Measurements from ENCODE around the gene RNASE13.
"Not testable (repeated sequence)": the region's sequence is repeated elsewhere in the genome, so short reads cannot be mapped to it uniquely, and the experiment has no call there.

Gene RNASE13

DNA sequence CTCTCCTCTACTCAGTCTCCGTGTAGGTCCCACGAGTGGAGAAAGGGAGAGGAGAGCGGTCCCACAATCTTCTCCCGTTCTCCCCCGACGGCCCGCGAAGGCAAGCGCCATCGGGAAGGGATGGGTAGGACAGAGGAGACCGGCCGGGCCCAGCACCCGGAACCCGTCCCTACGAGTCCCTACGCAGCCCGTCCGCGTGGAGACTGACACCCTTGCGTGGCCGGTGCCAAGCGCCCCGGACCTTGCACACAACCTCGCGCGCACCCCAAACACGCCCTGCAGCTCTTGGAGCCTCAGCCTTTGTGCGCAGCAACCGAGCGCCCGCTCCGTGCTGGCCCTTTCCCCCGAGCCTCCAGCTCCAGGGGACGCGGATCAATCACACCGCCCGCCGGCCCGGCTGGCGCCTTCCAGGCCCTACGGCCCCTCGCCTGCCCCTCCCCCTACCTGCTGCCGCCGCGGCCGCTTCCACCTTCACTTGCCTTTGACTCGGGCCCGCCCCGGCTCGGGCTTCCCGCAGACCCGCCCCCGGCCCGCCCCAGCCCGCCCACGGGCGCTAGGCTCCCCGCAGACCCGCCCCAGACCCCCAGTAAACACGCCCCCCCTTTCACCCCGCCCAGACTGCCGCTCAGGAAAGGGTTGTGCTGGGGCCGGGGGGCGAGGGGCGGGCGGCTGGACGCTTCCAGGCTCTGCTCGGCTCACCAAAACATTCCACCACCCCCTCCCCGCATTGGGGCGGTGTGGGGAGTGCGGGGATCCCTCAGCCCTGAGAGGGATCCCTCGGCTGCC lies 9.8 kb downstream of the RNASE13 start, which contains the start of gene NDRG2:
NDRG2 (minus strand) TSS at position 477 of the 786 bp plus-strand sequence. CDS start 1,746 bp downstream, outside the sequence.
- DNase-seq (ENCODE audit: low read depth, low spot score): no peak
- H3K27ac ChIP-seq: no peak within 1 kb of the TSS

- H3K27ac ChIP-seq: no peak overlapping the region
- no peak for DNase-seq (ENCODE audit: low read depth, low spot score)
Measured at GRCh38 chr14:21023817-21024584, 10.6 kb downstream of the RNASE13 start.

- no peak overlapping the region for H3K27ac ChIP-seq
- no peak for DNase-seq (ENCODE audit: low read depth, low spot score)
Measured at GRCh38 chr14:21023174-21023573, 11.4 kb downstream of the RNASE13 start.

- DNase-seq (ENCODE audit: low read depth, low spot score): no peak
Measured at GRCh38 chr14:21022686-21023085, 11.9 kb downstream of the RNASE13 start.

GRCh38 chr14:21020977-21021545 lies 13.5 kb downstream of the RNASE13 start:
- no peak for DNase-seq (ENCODE audit: low read depth, low spot score)
- H3K27ac ChIP-seq: peak overlapping the region; percentile 23

More at GRCh38 chr14:21022686-21023085, 11.9 kb downstream of the RNASE13 start:
- H3K27ac ChIP-seq: no peak overlapping the region

- no peak for DNase-seq (ENCODE audit: low read depth, low spot score)
- H3K27ac ChIP-seq: no peak overlapping the region
Measured at GRCh38 chr14:21019366-21019765, 15.2 kb downstream of the RNASE13 start.

GRCh38 chr14:21018781-21019180 lies 15.8 kb downstream of the RNASE13 start:
- no peak overlapping the region for H3K27ac ChIP-seq
- DNase-seq (ENCODE audit: low read depth, low spot score): no peak

GRCh38 chr14:21018286-21018685 lies 16.3 kb downstream of the RNASE13 start:
- DNase-seq (ENCODE audit: low read depth, low spot score): no peak
- H3K27ac ChIP-seq: no peak overlapping the region

DNA sequence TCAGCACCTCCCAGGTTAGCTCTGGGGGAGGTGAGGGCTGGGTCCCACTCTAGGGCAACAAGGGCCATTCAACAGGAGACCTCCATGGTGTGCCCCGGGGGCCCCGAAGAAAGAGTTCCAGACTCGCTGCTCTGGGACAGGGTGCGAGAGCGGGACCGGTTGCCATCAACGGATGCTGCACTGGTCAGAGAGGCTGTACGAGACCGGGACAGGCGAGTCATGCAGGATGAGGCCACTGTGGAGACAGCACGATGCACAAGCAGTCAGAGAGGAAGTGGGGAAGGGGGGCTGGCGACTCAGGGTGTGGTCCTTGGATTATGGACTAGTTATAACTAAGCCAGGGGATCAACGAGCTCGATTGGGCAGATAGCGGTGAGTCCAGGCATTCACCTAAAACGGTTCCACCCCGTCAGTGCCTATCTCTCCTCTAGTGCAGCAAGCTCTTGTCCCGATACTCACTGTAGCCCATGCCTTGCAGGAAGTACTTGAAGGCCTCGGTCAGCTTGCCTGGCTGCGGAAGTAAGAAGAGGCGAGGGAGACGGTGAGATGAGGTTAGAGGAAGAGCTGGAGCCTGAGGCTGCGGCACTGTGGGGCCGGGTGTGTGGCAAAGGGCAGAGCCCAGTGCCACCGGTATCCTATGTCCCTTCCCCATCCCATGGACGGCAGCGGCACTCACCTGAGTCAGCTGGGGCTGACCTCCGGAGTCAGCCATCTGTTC lies 16.9 kb downstream of the RNASE13 start:
- DNase-seq (ENCODE audit: low read depth, low spot score): no peak
- no peak overlapping the region for H3K27ac ChIP-seq

- DNase-seq (ENCODE audit: low read depth, low spot score): no peak
- H3K27ac ChIP-seq: no peak overlapping the region
Measured at GRCh38 chr14:21016413-21017190, 18.0 kb downstream of the RNASE13 start.

DNA sequence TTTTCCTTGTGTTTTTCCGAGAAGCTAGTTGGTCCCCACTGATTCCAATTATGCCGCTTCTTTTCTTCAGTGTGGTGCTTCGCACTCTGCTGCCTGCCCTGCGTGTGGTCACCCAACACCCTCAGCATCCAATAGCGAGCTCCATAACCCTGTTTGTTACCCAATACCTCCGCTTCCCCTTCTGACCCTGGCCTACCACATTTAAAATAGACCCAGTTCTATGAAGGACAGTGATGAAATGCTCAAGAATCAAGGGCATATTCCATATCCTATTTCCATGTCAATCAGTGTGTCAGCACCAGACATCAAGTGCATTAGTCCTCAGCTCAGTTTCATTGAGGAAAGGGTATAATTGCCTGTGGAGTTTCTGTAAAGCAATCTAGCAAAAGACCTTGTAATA lies 19.3 kb downstream of the RNASE13 start:
- no peak overlapping the region for H3K27ac ChIP-seq
- DNase-seq (ENCODE audit: low read depth, low spot score): no peak

GRCh38 chr14:21014761-21015190 lies 19.8 kb downstream of the RNASE13 start:
- no peak overlapping the region for H3K27ac ChIP-seq

DNA sequence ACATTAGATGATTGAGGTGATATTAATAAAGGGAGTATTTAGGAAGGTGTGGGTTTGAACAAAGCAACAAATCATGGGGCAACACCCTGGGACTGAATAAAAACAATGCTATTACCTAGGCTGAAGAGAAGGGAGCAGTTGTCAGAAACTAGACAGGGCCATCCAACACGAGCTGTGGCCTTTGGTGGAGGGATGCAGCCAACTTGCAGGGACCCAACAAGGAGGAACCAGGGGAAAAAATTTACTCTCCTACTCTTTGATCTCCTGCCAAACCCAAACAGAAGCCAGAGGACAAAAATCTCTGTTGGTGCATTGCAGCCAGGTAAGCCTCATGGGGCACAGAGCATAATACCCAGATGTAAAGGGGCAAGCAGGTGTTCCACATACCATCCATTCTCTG lies 23.5 kb downstream of the RNASE13 start:
- no peak for DNase-seq (ENCODE audit: low read depth, low spot score)
- no peak overlapping the region for H3K27ac ChIP-seq

More at GRCh38 chr14:21014761-21015190, 19.8 kb downstream of the RNASE13 start:
- peak; percentile 39 for DNase-seq (ENCODE audit: low read depth, low spot score)

DNA sequence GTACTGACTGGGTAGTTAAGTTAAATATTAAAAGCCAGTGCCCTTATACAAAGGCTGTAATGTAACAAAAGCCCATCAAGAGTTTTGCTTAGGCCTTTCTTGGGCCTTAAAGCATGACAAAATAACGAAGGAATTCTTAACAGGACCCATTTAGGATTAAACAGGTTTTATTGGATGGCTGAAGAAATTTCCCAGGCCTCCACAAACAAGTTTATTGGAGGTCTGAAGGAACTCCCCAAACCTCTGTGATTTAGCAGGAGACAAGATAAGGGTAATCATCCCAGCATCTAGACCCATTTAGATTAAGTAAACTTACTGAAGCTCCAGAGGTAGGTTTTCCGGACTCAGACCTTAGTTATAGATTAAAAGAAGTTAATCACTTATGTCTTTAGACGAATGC lies 24.9 kb downstream of the RNASE13 start:
- not testable (repeated sequence) for H3K27ac ChIP-seq; DNase-seq (ENCODE audit: low read depth, low spot score)

GRCh38 chr14:21003788-21004346 lies 30.7 kb downstream of the RNASE13 start:
- no peak overlapping the region for H3K27ac ChIP-seq
- DNase-seq (ENCODE audit: low read depth, low spot score): no peak

DNA sequence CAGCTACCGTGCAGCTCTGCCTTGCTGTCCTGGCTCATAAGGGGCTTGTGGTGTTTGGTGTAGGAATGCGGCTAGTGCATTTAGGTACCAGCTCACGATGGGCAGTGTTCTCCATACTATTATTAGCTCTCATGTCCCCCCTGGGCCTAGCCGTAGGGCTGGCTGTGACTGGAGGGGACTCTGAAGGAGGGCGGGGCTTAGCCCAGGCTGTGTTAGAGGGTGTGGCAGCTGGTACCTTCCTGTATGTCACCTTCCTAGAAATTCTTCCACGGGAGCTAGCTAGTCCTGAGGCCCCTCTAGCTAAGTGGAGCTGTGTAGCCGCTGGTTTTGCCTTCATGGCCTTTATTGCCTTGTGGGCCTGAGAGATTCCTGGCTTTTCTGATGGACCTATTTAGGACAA lies 33.4 kb downstream of the RNASE13 start:
- no peak for DNase-seq (ENCODE audit: low read depth, low spot score)

DNA sequence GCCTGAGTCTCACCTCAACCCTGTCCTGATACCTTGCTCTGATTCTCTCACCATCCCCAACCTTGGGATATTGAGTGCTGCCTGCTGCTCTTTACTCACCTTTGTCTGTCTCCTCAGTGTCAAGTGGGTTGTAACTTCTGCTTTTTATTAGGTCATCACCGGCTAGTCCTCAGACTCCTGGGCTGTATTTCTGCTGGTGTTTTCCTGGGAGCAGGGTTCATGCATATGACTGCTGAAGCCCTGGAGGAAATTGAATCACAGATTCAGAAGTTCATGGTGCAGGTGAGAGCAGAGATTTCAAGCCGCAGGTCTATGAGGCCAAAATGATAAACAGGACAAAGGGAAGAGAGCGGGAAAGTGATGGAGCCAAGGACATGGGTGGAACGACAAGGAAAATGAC lies 35.0 kb downstream of the RNASE13 start:
- H3K27ac ChIP-seq: no peak overlapping the region
- no peak for DNase-seq (ENCODE audit: low read depth, low spot score)

More for the DNA sequence above, 33.4 kb downstream of the RNASE13 start:
- no peak overlapping the region for H3K27ac ChIP-seq

- H3K27ac ChIP-seq: peak within 1 kb of the TSS; percentile 42
- peak; percentile 78 for DNase-seq (ENCODE audit: low read depth, low spot score)
Measured at GRCh38 chr14:20998674-20999366, 35.8 kb downstream of the RNASE13 start, which contains the start of gene SLC39A2. Gene SLC39A2, plus strand, starts transcription at chr14:20999293. Its CDS starts 154 bp downstream, at chr14:20999447.

Measured in epithelial cell of prostate (primary cell).